CD14-positive monocyte (primary cell): ENCODE data around the gene INPP5F. TPM values are rescaled to one million over a fixed set of nuclear protein-coding genes. Genes with fewer than 3 reads are reported as not detected.

Experiments used
- DNase-seq, 3 donors: peaks; one replicate each; pipeline ENCODE4 v3.0.0-alpha.2; 2011 to 2022
- H2AFZ ChIP-seq: 2 replicates; pipeline ENCODE4 v1.6.0; 2012; ENCODE audit warnings: mild to moderate bottlenecking, low read depth, low read length, inconsistent platforms; ENCODE audit not compliant: insufficient read depth, poor library complexity, severe bottlenecking
- H3K27ac ChIP-seq, 2 donors: 1 replicate in 1 of 2; 2 replicates in 1 of 2; pipeline ENCODE4 v1.5.1; 2012 to 2013; ENCODE audit warnings: low read length in 2 of 2, control low read depth in 1 of 2, inconsistent platforms in 1 of 2, low read depth in 1 of 2, mild to moderate bottlenecking in 1 of 2
- H3K27me3 ChIP-seq, 2 donors: one replicate each; pipeline versions ENCODE4 v1.6.0 to v1.6.1; 2011 to 2013; ENCODE audit warnings: low read length in 2 of 2; ENCODE audit not compliant: control insufficient read depth in 2 of 2, insufficient read depth in 2 of 2
- H3K36me3 ChIP-seq, 2 donors: replicated peaks in 1 of 2; 1 replicate in 1 of 2; 2 replicates in 1 of 2; pipeline versions ENCODE4 v1.5.1 to v1.6.1; 2012 to 2013; ENCODE audit warnings: low read length in 2 of 2, control low read depth in 1 of 2, inconsistent platforms in 1 of 2, mild to moderate bottlenecking in 1 of 2; ENCODE audit not compliant: insufficient read depth in 2 of 2, control insufficient read depth in 1 of 2
- H3K4me1 ChIP-seq, 2 donors: 1 replicate in 1 of 2; 2 replicates in 1 of 2; pipeline versions ENCODE4 v1.5.1 to v1.6.1; 2012 to 2013; ENCODE audit warnings: low read length in 2 of 2, control low read depth in 1 of 2, inconsistent platforms in 1 of 2, mild to moderate bottlenecking in 1 of 2, moderate library complexity in 1 of 2; ENCODE audit not compliant: insufficient read depth in 2 of 2, control insufficient read depth in 1 of 2
- H3K4me2 ChIP-seq: replicated peaks from 2 replicates; pipeline ENCODE3; 2012; ENCODE audit warnings: low read length, moderate library complexity, mild to moderate bottlenecking; ENCODE audit not compliant: poor library complexity, severe bottlenecking; ENCODE audit errors: extremely low read depth
- H3K4me3 ChIP-seq, 3 experiments: fragments of 200-600 bp in 1 of 3; sonication (generic) in 1 of 3; replicated peaks in 1 of 3; 1 replicate in 2 of 3; 2 replicates in 1 of 3; pipeline ENCODE4 v1.5.1; 2011 to 2013; ENCODE audit warnings: low read length in 3 of 3, mild to moderate bottlenecking in 3 of 3, control low read depth in 2 of 3, low read depth in 2 of 3, inconsistent platforms in 1 of 3, moderate library complexity in 1 of 3
- H3K79me2 ChIP-seq: 2 replicates; pipeline ENCODE4 v1.6.0; 2012; ENCODE audit warnings: mild to moderate bottlenecking, control low read depth, inconsistent platforms, low read length, moderate library complexity; ENCODE audit not compliant: insufficient read depth
- H3K9ac ChIP-seq: 2 replicates; pipeline ENCODE4 v1.6.0; 2017; ENCODE audit warnings: low read length, mild to moderate bottlenecking; ENCODE audit not compliant: insufficient read depth, poor library complexity, severe bottlenecking
- H3K9me3 ChIP-seq, 2 donors: replicated peaks in 1 of 2; 1 replicate in 1 of 2; 2 replicates in 1 of 2; pipeline versions ENCODE4 v1.5.1 to v1.6.1; 2012 to 2013; ENCODE audit warnings: low read length in 2 of 2, control low read depth in 1 of 2; ENCODE audit not compliant: control insufficient read depth in 1 of 2, insufficient read depth in 1 of 2
- H4K20me1 ChIP-seq: 2 replicates; pipeline ENCODE4 v1.6.0; 2012; ENCODE audit warnings: mild to moderate bottlenecking, low read length, control low read depth, moderate library complexity; ENCODE audit not compliant: insufficient read depth
- H3K27ac Mint-ChIP-seq, 7 donors: one replicate each; pipeline ENCODE4 v1.8.0; 2020; ENCODE audit warnings: mild to moderate bottlenecking in 7 of 7, mixed read lengths in 7 of 7, moderate library complexity in 6 of 7, inconsistent platforms in 2 of 7
- H3K27me3 Mint-ChIP-seq, 3 donors: one replicate each; pipeline ENCODE4 v1.8.0; 2021 to 2022; ENCODE audit warnings: low read depth in 3 of 3, mild to moderate bottlenecking in 3 of 3, mixed read lengths in 3 of 3, moderate library complexity in 3 of 3, inconsistent platforms in 1 of 3
- H3K36me3 Mint-ChIP-seq, 2 donors: one replicate each; pipeline ENCODE4 v1.8.0; 2020; ENCODE audit warnings: mixed read lengths in 2 of 2, inconsistent platforms in 1 of 2, mild to moderate bottlenecking in 1 of 2
- H3K4me1 Mint-ChIP-seq: one replicate; pipeline ENCODE4 v1.8.0; 2020; ENCODE audit warnings: mild to moderate bottlenecking, mixed read lengths
- H3K4me3 Mint-ChIP-seq, 2 donors: one replicate each; pipeline ENCODE4 v1.8.0; 2020; ENCODE audit warnings: mild to moderate bottlenecking in 2 of 2, mixed read lengths in 2 of 2, moderate library complexity in 1 of 2
- H3K9me3 Mint-ChIP-seq, 7 donors: one replicate each; pipeline ENCODE4 v1.8.0; 2020 to 2022; ENCODE audit warnings: mixed read lengths in 7 of 7, mild to moderate bottlenecking in 6 of 7, moderate library complexity in 6 of 7, inconsistent platforms in 2 of 7
- WGBS: methylation state at CpG from one replicate; pipeline ENCODE4 v1.1.5; 2013; ENCODE audit warnings: missing lambda C conversion rate; ENCODE audit not compliant: insufficient coverage; 5-methylcytosine and 5-hydroxymethylcytosine counted together
- intact Hi-C, 2 donors: fragments of 100-400 bp; cut with micrococcal nuclease; formaldehyde crosslinking; loops; one replicate each; pipeline versions ENCODE4 v1.15.0 to v1.15.1; 2023
- polyA plus RNA-seq, 3 donors: library from polyadenylated mRNA; depleted of rRNA in 1 of 3; unstranded in 2 of 3; stranded (reverse) in 1 of 3; fragments of 300-500 nt in 2 of 3; fragments of >200 nt in 1 of 3; fragmentation: Illumina TruSeq in 2 of 3; gene quantifications; 1 replicate in 2 of 3; 2 replicates in 1 of 3; pipeline ENCODE4 v1.2.3, GENCODE V29; 2012 to 2021
- TF ChIP-seq, protein P1 (sequence below): fragments of 200-600 bp; IDR thresholded peaks from one replicate; pipeline ENCODE4 v1.8.0; 2022; ENCODE audit warnings: antibody characterized with exemption, mild to moderate bottlenecking

The INPP5F gene
- polyA plus RNA-seq, 3 donors: 5.1 to 6.9 (median 5.4) TPM

DNA sequence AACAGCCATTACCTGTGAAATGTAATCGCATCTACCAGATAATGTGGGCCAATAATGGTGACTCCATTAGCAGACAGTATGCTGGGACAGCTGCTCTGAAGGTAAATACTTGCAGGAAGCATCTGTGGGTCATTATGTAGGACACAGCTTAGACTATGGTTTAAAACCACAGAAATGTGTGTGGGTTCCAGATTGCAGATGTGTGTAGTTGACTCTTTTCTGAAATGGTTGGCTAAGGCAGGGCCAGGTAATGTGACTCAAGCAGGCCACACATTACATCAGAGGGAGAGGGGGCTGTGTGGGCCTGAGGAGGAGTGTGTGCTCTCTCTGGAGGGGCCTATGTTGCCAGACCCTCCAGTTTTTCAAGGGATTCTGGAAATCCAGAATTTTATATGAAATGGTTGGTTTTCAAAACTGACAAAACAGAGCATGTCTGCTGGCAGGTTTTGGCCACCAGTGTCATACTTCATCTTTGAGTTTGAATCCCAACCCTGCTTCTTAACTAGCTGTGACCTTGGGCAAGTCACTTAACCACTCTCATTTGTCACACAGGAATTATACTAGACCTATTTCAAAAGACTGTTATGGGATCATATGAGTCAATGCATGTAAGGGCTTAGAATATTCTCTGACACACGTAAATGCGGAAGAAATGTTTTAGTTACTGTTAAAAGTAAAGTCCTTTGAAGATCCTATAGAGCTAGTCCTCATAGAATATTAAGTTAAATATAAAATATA lies 82.3 kb downstream of the INPP5F start:
- H3K4me3 Mint-ChIP-seq: no peak overlapping the region
- 60% methylated on average over 1 of the region's 3 CpGs for WGBS
- intact Hi-C loops: no loop called here

DNA sequence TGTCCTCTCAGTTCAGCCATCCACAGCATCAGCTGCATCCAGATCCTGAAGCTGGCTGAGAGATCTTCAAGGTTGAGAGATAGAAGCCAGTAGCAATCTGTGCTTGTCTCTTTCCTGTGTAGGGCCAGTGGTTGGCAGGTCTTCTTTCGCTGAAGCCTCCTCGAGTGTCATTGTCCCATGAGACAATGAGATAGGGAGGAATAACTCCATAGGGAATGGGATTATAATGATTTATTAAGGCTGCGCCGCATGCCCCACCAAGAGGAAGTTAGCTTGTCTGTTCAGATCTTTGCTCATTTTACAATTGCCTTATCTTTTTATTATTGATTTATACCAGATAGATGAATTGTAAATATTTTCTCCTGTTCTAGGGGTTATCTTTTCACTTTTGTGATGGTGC lies 85.3 kb downstream of the INPP5F start:
- no CpG with 5 or more reads among the region's 4 CpGs for WGBS

More for the DNA sequence above, 82.3 kb downstream of the INPP5F start:
- Histone ChIP-seq H3K27me3 (no peaks in the 10 kb centered on the region), H3K9me3 (no peaks in the 10 kb centered on the region), H2AFZ (no peak overlapping the region), H3K4me1 (no peaks in the 10 kb centered on the region), H3K36me3 (peaks cover 2 to 34% of the 10 kb centered on the region in 2 donors), H4K20me1 (no peaks in the 10 kb centered on the region), H3K4me2 (no peak overlapping the region), H3K4me3 (no peak overlapping the region), H3K9ac (no peak overlapping the region), H3K27ac (no peak overlapping the region), H3K79me2 (no peaks in the 10 kb centered on the region)
- peaks cover 27 to 32% of the 10 kb centered on the region in 2 donors for H3K36me3 Mint-ChIP-seq
- H3K27ac Mint-ChIP-seq: peak overlapping the region in 1 of 7 donors; percentile 9
- DNase-seq: no peak
- H3K9me3 Mint-ChIP-seq: no peaks in the 10 kb centered on the region
- H3K4me1 Mint-ChIP-seq: peaks cover 2% of the 10 kb centered on the region
- peaks cover 0 to 2% (median 0%) of the 10 kb centered on the region in 3 donors for H3K27me3 Mint-ChIP-seq
- TF ChIP-seq, protein P1, sequence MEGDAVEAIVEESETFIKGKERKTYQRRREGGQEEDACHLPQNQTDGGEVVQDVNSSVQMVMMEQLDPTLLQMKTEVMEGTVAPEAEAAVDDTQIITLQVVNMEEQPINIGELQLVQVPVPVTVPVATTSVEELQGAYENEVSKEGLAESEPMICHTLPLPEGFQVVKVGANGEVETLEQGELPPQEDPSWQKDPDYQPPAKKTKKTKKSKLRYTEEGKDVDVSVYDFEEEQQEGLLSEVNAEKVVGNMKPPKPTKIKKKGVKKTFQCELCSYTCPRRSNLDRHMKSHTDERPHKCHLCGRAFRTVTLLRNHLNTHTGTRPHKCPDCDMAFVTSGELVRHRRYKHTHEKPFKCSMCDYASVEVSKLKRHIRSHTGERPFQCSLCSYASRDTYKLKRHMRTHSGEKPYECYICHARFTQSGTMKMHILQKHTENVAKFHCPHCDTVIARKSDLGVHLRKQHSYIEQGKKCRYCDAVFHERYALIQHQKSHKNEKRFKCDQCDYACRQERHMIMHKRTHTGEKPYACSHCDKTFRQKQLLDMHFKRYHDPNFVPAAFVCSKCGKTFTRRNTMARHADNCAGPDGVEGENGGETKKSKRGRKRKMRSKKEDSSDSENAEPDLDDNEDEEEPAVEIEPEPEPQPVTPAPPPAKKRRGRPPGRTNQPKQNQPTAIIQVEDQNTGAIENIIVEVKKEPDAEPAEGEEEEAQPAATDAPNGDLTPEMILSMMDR: no peak

More for the DNA sequence above, 85.3 kb downstream of the INPP5F start:
- H3K27me3 Mint-ChIP-seq: peaks cover 0 to 2% (median 0%) of the 10 kb centered on the region in 3 donors
- peaks cover 0 to 2% (median 0%) of the 10 kb centered on the region in 7 donors for H3K9me3 Mint-ChIP-seq
- H3K4me3 Mint-ChIP-seq: no peak overlapping the region
- H3K4me1 ChIP-seq: no peaks in the 10 kb centered on the region
- no peaks in the 10 kb centered on the region for H3K79me2 ChIP-seq
- H3K36me3 Mint-ChIP-seq: peaks cover 22 to 38% of the 10 kb centered on the region in 2 donors
- no peak overlapping the region for H3K4me3 ChIP-seq
- no peaks in the 10 kb centered on the region for H3K27me3 ChIP-seq
- no peak overlapping the region for H3K4me2 ChIP-seq
- no peak overlapping the region for H3K9ac ChIP-seq
- H3K4me1 Mint-ChIP-seq: peaks cover 2% of the 10 kb centered on the region
- H2AFZ ChIP-seq: no peak overlapping the region
- intact Hi-C loops: no loop called here
- H3K27ac Mint-ChIP-seq: peak overlapping the region in 2 of 7 donors; percentile 31 to 55
- no peak for DNase-seq
- H3K9me3 ChIP-seq: no peaks in the 10 kb centered on the region
- no peak overlapping the region for H3K27ac ChIP-seq
- H4K20me1 ChIP-seq: no peaks in the 10 kb centered on the region
- peaks cover 7 to 22% of the 10 kb centered on the region in 2 donors for H3K36me3 ChIP-seq
- TF ChIP-seq, protein P1: no peak
